HG03571 (cell line): ENCODE measurements around the gene BPIFB3.

Experiments
- ATAC-seq: cut with Tn5 transposase; IDR thresholded peaks from one replicate; pipeline ENCODE4 v1.9.1; 2021; ENCODE audit not compliant: unreplicated experiment

The BPIFB3 gene

DNA sequence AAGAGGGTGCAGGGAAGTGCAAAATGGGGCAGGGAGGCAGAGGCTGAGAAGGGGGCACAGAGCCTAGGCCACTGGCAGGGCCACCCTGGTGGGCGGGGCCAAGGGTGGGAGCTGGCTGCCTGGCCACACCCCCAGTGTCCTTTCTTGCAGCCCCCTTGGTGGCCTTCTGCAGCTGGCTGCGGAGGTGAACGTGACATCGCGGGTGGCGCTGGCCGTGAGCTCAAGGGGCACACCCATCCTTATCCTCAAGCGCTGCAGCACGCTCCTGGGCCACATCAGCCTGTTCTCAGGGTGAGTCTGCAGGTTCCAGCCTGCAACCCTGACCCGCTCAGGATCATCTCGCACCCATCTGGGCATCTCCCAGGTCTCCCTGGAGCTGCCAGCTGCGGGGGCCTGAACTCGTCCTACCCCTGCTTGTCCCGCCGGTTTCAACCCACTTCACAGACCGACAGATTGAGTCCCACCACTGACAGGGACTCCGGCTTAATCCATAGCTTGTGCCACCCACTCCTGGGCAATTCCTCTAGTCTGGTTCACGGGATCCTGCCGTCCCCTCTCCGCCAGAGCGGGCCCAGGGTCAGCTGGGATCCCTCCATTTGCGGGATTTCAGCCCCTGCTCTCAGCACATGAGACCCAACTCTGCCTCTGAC lies 6.2 kb downstream of the BPIFB3 start:
- ATAC-seq, result no peak

DNA sequence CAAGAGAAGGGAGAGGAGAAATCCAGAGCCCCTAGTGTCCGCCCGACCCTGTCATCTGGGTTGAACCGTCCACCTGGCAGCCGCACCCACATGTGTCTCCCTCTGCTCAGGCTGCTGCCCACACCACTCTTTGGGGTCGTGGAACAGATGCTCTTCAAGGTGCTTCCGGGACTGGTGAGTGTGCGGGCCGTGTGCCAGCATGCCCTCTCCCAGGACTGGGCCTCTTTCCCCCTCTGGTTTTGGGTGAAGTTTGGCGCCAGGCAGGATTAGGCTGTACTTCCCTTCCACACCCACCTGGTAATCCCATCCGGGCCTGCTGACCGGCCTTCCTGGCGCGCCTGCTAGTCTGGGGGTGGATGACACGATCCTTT lies 7.9 kb downstream of the BPIFB3 start:
- no peak for ATAC-seq

DNA sequence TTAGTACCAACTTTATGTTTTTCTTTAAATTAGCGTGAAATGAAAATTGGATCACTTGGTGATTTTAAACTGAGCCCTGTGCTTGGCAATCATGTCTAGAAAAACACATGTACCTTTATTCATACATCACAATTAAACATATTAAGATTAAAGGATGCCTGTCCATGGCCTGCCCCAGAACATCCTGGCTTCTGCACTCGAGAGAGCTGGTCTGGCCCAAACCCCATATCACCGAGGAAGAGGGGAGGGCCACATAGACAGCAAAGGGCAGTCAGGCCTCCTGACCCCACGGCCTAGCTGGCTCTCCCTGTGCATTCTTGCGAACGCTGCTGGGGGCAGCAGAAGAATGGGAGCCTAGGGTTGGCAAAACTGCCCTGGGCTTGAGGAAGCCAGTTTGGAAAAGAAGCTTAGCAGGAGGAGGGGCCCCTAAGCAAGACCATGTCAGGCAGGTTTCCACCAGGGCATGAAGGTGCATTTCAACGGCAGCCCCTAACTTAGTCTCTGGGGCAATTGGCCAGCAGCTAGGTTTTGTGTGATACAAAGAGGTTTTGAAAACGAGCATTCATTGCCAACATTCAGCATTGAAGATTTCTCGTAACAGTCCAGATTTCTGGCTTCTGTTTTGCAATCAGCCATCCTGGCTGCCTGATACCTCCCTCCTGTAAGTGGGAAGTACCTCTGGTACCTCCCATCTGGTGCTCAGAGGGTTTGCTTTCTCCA lies 8.6 kb downstream of the BPIFB3 start:
- no peak for ATAC-seq

DNA sequence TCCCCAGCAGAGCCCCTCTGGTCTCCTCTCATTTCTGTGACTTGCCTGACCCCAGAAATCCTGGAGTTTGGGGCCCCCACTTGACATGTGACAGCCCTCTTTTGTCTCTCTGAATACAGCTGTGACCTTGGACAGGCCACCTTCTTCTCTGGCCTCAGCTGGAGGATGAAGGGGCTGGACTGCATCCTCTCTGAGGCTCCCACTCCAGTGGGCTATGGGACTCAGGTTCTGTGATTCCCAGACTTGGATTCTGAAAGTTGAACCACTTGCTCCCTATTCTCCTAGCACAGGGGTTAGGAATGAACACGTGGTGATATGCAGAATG lies 9.1 kb downstream of the BPIFB3 start:
- no peak for ATAC-seq

- ATAC-seq, result no peak
Observed at GRCh38 chr20:33063271-33063670, 9.6 kb downstream of the BPIFB3 start.

- no peak for ATAC-seq
Observed at GRCh38 chr20:33064572-33065287, 11.0 kb downstream of the BPIFB3 start.

GRCh38 chr20:33065785-33066184 lies 12.1 kb downstream of the BPIFB3 start:
- ATAC-seq, result no peak

GRCh38 chr20:33067806-33068205 lies 14.1 kb downstream of the BPIFB3 start:
- ATAC-seq, result no peak

- no peak for ATAC-seq
Observed at GRCh38 chr20:33068251-33068939, 14.7 kb downstream of the BPIFB3 start.

- no peak for ATAC-seq
Observed at GRCh38 chr20:33069673-33070072, 16.0 kb downstream of the BPIFB3 start.

- no peak for ATAC-seq
Observed at GRCh38 chr20:33070111-33071053, 16.7 kb downstream of the BPIFB3 start.

- ATAC-seq, result no peak
Observed at GRCh38 chr20:33071198-33071597, 17.5 kb downstream of the BPIFB3 start.

DNA sequence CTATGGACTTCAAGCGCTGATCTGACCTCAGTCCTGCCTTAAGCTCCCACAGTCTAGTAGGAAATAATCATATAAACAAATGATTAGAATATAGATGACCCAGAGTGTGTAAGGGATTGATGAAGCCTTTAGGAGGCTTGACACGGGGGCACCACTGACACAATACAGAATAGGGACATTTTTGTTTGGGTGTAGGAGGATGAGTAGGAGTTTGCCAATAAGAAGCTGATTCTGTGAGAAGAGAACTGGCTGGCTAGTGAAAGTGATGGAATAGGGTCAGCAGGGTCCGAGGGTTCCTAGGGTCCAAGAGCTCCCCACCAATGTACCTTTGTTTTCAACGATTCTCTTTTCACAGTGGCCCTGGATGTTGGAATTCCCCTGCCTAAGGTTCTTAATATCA lies 18.7 kb downstream of the BPIFB3 start:
- ATAC-seq, result no peak

DNA sequence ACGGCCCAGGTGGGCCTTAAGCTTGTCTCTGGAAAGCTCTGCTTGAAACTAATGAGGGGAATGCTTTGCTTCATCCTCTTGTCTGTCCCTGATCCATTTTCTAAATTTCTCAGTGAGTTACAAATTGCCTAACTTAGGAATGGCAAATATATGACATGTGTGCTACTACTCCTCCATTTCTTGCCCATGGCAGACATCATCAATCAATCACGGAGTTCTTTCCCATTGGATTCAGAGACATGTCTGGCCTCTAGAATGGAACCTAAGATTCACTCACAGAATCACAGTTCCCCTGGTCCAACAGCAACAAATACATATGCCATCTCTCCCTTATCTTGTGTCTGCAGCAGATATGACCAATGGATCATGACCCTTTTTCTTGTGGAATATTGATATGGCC lies 19.1 kb downstream of the BPIFB3 start:
- no peak for ATAC-seq

- ATAC-seq, result no peak
Observed at GRCh38 chr20:33074675-33075074, 21.0 kb downstream of the BPIFB3 start.

GRCh38 chr20:33075281-33075680 lies 21.6 kb downstream of the BPIFB3 start:
- no peak for ATAC-seq

DNA sequence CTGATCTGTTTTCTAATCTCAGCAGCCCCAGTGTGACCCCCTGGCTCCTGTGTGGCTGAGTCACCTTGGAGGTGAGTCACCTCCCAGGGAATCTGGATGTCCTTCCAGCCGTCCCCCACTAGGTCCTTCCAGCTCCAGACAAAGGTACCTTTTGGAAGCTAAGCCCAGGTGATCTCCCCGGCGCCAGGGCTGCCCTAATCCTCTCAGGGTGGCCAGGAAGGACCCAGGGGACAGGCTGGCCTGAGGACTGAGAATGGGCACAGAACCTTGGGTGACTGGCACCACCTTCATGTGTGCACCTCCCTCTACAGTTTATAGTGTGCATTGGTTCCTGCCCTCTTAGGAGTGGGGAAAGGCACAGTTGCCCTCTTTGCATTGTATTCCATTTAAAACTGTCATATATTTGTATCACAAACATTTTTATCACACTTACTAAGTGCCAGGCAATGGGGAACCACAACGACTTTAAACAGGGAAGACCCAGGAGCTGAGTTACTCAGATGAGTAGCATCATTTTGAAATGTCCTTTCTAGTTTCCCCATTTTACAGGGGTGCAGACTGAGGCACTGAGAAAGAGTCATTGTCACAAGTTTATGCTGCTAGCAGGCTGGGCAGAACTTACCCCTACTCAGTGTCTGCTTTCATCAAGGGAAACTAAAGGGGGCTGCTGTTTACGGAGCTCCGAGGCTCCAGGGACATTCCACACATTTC lies 23.1 kb downstream of the BPIFB3 start:
- no peak for ATAC-seq

DNA sequence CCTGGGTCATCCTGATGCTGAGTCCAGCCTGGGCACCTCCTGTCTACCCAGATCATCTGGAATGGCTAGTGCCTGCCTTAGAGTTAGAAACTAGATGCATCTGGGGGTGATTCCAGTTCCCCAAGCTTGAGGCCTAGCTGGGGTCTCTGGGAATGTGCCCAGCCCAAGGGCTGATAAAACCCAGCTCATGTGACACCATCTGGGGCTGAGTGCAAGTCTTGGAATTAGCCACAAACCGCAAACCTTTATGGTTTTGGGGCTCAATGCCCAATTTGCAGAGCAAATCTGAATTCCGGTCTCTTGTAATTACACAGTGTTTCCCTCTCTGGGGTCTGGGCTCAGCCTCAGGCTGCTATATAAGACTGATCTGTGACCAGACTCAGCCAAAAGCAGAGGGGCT lies 25.6 kb downstream of the BPIFB3 start, which contains the start of gene BPIFB4:
TSS of gene BPIFB4 (plus strand) at position 385 of the 400 bp plus-strand sequence. CDS start 1,884 bp downstream, outside the sequence.
- no peak for ATAC-seq

DNA sequence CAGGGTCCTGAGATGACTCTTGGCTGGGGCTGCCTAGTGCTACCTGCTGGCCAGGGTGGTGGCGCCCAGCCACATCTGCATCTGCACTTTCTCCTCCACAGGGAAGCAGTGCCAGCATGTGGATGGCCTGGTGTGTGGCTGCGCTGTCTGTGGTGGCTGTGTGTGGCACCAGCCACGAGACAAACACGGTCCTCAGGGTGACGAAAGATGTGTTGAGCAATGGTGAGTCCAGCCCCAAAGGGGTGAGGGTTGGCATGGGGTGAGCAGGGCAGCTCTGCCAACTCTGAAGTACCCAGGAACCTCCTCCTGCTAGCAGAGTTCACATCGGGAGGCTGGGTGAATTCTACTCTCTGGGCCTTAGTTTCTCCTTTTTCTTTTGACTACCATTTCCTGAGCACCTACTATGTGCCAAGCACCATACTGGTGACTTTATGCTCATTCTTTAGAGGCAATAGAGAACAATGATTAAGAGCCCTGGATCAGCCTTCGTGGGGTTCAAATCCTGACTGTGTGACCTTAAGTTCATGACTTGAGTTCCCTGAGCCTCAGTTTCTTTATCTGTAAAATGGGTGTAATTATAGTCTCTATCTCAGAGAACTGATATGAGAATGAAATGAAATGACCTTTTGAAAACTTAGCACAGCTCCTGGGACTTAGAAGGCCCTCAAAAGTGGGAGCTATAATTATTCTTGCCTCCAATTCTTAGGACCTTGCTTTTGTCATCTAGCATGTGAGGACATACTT lies 27.9 kb downstream of the BPIFB3 start:
- ATAC-seq, result no peak
